ENCODE results near the gene MAP7D3.
"Not testable (repeated sequence)": the region's sequence is repeated elsewhere in the genome, so short reads cannot be mapped to it uniquely, and the experiment has no call there.

Gene MAP7D3, protein sequence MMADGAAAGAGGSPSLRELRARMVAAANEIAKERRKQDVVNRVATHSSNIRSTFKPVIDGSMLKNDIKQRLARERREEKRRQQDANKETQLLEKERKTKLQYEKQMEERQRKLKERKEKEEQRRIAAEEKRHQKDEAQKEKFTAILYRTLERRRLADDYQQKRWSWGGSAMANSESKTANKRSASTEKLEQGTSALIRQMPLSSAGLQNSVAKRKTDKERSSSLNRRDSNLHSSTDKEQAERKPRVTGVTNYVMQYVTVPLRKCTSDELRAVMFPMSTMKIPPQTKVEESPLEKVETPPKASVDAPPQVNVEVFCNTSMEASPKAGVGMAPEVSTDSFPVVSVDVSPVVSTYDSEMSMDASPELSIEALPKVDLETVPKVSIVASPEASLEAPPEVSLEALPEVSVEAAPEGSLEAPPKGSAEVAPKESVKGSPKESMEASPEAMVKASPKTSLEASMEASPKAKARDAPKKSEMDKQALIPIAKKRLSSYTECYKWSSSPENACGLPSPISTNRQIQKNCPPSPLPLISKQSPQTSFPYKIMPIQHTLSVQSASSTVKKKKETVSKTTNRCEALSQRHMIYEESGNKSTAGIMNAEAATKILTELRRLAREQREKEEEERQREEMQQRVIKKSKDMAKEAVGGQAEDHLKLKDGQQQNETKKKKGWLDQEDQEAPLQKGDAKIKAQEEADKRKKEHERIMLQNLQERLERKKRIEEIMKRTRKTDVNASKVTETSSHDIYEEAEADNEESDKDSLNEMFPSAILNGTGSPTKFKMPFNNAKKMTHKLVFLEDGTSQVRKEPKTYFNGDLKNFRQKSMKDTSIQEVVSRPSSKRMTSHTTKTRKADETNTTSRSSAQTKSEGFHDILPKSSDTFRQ

DNA sequence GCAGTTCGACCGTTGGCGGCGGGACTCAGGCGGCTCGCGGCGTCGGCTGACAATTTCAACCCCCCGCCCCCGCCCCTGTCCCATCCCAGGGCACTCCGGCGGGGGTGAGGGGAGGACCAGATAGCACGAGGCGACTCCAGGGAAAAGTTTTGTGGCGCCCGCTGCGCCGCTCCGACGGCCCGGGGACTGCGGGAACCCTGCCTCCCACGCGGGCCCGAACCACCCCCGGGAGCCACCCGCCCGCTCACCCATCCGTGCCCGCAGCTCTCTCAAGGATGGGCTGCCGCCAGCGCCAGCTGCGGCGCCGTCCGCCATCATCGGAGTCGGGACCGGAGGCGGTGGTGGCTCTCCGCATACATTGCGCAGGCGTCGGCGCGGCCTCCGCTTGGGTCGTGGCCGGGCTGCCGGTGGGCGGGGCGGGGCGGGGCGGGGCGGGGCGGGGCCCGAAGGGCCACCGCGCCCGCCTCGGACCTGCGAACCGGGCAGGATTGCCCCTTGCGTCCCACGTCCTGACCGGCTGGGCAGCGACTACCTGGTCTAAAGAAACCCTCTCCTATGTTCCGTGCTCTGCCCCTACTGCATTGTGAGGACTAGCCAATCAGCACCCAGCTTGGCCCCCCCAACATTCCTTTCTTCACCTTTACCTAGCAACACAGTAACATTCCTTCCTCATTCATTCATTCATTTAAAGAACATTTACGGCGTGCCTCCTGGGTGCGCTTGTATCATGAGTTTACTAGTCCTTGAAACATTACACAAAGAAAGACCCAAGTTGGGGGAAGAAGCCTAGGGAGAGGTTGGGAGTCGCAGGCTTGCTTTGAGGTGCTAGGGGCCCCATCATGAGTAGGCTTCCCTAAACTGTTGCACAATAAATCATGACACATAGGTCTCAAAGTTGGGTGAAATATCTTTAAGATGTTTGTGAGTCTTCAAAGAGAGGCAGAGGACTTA, at the start of gene MAP7D3:
Gene MAP7D3, minus strand, starts transcription at position 360 of the 951 bp plus-strand sequence. Its CDS starts 42 bp downstream, at position 318.
- DNase-seq: peak; percentile 82

DNA sequence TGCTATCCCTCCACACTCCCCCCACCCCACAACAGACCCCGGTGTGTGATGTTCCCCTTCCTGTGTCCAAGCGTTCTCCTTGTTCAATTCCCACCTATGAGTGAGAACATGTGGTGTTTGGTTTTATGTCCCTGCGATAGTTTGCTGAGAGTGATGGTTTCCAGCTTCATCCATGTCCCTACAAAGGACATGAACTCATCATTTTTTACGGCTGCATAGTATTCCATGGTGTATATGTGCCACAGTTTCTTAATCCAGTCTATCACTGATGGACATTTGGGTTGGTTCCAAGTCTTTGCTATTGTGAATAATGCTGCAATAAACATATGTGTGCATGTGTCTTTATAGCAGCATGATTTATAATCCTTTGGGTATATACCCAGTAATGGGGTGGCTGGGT, 49.5 kb upstream of the MAP7D3 start, which contains the start of gene ADGRG4:
Gene ADGRG4, plus strand, starts transcription at position 243 of the 400 bp plus-strand sequence. CDS start 7,815 bp downstream, outside the sequence.
- not testable (repeated sequence) for DNase-seq

DNA sequence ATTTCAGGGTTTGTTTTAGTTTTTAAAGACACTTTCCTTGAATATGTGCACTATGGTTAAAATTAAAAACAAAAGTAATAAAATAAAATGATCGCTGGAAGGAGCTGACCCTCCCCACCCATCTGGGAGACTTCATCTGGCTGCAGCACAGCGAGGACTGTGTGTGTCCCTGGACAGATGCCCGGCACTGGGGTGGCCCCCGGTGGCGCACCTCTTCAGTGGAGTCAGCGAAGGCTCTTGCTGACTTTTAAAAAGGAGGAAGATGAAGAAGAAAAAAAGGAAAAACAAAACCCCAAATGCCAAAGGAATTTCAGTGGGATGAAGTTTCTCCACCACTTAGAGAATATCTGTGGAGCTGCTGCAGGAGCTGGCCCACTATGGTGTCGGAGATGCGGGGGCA, 44.2 kb upstream of the MAP7D3 start:
- no peak for DNase-seq

DNA sequence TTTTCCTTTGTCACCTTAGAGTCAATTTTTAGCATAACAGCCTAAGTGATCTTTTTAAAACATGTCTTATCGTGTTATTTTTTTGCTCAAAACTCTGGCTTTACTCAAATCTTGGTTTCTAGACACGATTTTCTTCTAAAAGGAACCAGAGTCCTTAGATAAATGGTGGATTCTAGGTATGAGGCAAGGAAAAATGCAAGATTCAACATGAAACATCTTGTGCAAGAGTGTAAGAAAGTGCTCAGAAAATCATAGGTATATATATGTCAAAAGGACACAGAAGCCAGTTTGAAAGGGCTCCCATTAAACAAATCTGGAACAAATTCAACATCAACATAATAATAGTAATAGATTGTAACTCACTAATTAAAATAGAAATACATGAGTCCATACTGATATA, 41.5 kb upstream of the MAP7D3 start:
- DNase-seq: no peak

DNA sequence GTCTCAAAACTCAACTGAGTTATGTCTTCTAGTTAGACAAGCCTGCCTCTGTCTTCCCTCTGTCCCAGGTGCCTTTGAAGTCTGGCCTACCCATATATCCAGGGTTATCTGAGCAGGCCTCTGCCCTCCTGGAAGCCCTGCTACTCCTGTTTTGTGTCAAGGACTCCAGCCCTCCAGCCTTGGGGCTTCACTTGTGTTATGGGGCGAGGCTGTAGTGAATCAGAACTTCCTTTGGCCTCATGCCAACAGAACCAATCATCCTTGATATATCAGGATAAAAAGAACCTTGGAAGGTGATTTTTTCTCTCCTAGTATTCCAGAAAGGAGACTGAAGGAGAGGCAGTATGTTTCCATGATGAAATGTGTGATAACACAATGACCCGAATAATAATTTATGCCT, 40.6 kb upstream of the MAP7D3 start:
- DNase-seq: no peak

DNA sequence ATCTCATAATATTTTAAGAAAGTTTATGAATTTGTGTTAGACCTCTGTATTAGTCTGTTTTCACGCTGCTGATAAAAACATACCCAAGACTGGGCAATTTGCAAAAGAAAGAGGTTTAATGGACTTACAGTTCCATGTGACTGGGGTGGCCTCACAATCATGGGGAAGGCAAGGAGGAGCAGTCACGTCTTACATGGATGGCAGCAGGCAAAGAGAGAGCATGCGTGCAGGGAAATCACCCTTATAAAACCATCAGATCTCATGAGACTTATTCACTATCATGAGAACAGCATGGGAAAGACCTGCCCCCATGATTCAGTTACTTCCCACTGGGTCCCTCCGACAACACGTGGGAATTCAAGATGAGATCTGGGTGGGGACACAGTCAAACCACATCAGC, 35.2 kb upstream of the MAP7D3 start:
- not testable (repeated sequence) for DNase-seq

DNA sequence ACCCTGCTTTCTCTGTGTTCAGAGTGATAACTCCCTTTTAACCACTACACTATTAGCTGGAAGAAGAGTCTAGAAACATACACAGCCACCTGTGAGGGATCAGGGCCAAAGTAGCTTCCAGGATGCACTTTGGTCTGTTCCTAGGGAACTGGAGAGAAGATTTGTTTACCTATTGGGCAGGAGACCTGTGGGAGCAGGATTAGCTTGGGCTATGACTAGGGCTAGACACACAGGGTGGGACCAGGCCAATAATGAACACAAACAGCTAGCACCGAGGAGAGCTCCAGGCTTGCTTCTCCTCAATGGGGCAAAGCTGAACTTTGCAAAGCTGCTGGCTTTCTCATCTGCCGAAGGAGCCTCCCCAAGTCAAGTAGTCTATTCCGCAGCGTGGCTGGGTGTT, 24.4 kb upstream of the MAP7D3 start:
- DNase-seq: peak; percentile 10

DNA sequence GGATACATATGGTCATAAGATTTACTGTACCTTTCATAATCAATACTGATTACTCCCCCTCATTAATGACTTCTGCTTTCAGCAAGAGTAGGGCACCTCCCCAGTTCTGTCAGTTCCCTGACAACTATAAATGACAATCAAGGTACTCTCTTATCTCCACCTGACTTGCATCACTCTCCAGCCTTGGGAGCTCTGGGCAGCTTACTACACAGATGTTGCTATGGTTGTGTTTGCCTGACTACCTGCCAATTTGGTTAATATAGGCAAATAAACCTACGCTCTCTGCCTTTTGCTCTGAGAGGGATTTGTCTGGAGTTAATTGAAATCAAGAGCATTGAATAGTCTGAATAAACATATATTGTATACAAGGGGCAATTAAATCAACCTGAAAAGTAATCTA, 22.8 kb upstream of the MAP7D3 start:
- peak; percentile 11 for DNase-seq

DNA sequence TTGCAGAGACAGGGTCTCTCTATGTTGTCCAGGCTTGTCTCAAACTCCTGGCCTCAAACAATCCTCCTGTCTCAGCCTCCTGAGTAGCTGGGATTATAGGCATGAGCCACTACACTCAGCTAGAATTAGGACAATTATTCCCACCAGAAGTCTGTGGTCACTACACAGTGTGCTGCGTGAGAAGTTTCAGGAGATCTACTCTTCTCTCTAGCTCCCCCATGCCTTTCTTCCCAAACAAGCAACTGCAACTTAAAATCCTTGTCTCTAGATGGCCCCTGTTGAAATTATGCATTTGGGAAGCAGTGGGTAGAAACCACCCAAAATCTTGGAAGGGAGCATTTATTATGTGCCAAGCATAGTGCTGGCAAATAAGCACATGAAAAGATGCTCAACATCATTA, 21.1 kb upstream of the MAP7D3 start:
- DNase-seq: no peak

DNA sequence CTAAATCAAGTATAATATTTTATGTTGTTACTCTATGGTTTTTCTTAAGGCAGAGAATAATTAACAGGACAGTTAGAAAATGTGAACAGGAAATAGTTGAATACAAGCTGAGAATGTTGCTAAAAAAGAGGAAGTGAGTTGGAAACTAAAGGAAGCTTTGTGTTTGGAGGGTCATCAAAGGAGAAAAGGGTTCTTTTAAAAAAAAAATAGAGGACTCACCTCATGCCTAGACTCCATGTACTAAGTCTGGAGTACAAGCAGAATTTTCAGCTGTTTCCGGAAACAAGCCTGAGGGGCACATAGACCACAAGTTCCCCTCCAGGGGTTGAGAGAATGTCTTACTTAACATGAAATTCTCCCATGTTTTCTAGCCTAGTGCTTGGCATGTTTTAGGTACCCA, 20.1 kb upstream of the MAP7D3 start:
- no peak for DNase-seq

DNA sequence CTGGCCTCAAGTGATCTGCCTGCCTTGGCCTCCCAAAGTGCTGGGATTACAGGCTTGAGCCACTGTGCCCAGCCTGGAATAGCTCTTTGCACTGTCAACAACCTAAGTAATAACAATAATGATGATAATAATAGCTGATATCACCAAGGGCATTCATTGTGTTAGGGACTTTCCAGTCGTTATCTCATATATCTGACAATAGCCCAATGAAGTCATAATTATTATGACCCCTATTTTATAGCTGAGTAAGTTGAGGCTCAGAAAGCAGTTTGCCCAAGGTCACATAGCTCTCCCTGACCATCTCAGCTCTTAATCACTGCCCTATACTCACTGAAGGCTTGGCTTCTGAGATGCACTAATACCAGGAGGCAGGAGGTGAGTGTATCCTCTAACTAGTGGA, 18.7 kb upstream of the MAP7D3 start:
- DNase-seq: no peak

DNA sequence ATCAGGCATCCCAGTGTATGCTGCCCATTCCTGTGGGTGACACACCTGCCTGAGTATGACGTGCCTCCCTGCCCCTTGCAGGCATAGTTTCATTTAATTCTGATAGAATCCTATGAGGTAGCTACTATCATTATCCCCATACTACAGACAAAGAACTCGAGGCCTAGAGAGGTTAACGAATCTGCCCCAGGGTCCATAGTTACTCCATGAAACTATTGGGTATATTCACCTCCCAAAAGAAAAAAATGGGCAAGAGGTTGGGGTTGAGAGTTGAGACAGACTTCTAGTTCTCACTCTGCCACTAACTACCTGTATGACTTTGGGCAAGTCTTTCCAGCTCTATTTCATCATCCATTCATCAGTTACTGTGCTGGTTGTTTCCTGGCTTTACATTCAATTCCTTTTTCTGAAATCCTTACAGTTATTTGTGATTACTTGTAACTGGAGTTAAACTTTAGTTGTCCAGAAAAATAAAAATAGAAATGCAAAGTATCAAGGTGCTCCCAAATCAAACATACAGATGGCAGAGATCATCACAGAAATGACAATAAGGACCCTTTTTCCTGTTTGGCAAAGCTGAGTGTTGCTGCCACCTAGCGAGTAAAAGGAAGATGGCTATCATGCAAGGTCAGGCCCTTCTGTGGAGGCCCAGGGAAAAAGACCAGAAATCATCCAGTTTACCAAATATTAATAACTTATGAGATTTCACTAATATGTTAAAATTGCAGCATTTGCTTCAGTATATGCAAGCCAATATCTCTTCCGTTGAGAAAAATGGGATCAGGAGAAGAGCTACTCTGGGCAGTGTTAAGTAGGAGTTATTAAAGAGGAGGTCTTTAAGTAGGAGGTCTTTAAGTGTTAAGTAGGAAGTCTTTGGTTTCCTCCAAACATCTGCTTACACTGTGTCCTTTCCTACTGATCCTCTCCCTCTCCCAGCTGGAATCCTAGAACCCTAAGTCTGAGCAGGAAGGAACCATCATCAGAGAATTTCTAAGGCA, 17.1 kb upstream of the MAP7D3 start:
- DNase-seq: peak; percentile 67

DNA sequence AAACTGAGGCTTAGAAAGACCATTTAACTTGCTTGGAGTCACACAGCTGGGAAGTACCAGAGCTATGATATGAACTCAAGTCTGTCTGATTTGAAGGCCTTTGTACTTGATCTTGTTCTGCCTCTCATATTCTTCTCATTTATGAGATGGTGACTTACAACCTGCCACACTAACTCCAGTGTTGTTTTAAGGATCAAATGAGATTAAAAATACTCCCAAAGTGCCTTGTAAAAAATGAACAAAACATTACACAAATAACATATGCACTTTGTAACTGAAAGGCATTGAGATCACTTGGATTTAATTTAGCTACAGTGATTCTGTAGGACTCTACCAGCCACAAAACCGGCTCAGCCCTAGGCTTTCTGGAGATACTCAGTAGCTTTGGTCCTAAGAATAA, 15.6 kb upstream of the MAP7D3 start:
- no peak for DNase-seq

DNA sequence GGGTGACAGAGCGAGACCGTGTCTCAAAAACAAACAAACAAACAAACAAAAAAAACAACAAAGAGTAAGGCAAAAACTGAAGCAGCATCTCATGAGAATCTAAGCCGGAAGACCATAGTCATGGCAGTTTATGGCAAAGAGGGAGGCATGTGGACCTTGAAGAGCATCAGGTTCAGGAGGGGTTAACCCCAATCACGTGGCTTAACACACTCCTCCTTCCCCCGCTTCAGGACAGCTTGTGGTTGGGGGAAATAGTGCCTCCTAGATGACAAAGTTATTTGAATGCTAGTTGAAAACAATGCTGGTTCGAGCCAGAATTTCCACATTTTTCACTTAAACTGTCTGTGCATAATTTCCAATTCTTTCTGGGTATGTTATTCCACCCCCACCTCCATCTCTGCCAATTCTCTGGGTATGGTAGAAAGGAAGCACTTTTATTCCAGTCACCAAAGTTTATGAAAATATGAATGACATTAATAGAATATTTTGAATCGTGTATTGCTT, 11.7 kb upstream of the MAP7D3 start:
- no peak for DNase-seq

DNA sequence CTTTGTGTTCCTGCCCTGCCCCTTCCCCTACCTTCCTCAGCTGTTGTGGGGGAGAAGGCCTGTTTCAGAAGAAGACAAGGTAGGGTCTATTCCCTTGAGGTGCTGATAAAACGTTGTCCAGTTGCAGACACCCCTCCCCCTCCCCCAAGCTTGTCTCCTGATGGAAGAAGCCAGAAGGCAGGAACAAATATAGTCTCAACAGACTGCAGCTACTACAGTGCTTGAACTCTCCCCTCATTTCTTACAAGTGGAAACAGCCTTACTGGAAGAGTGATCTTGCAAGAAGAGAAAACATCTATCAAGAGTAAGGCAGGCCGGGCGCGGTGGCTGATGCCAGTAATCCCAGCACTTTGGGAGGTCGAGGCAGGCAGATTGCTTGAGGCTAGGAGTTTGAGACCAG, 11.0 kb upstream of the MAP7D3 start:
- no peak for DNase-seq

DNA sequence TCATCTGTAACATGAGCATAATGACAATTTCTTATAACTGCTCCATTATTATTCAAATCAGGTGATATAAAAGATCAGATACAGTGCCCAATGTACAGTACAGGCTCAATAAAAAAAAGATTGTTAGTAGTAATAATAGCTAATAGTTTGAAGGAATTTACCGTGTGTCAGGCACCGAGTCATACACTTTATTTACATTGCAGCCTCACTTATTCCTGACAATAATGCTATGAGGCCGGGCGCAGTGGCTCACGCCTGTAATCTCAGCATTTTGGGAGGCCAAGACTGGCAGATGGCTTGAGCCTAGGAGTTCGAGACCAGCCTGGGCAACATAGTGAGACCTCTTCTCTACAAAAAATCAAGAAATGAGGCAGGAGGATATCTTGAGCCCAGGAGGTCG, 10.1 kb upstream of the MAP7D3 start:
- no peak for DNase-seq

DNA sequence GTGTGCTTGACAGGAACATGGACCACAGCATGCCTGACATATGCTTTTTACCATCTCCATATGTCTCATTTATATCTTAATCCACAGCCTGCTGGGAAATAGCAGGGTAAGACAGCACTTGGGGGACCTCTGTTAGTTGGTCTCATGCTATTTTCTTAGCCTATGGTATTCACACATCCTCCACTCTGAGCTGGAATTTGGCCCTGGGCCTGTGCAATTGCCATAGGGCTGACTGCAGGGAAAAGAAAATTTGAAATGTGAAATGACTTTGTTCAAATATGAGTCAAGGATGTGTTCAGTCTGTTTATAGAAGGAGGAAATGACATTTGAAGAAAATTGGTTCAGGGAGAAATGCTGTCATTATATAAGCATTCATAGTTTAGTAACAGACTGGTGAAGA, 9.6 kb upstream of the MAP7D3 start:
- no peak for DNase-seq

DNA sequence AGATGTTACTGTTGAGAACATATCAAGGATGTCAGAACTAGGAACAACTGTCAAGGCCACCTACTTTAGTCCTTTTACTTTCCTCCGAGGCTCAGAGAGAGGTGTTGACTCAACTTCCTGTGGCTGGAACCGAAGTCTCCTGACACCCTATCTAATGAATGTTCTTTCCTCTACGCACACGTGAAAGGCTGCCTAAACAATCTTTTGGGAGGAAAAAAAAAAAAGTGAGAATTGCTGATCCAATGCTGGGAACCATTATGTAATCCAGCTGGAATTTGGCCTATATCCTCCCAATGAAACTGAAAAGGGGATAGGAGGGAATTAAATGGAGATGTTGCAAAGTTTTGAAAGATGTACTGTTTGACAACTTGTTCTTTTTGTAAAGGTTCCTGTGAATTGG, 8.3 kb upstream of the MAP7D3 start:
- no peak for DNase-seq

DNA sequence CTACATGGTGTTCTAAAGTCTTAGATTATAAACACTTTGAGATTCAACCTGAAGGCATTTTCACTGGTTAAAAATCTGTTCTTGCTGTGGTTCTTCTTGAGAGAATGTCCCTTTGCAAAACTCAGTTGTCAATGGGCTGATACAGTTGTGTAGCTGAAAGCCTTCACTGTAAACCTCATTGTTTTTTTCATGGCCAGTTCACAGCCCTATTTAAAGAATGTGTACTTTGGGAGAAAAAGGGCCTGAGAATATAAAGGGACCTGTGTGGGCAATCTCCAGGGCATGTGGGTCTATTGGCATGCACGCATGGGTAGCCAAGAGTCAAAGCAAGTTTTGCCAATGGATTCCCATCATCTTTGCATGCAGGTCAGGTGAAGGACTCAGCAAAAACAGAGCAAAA, 7.8 kb upstream of the MAP7D3 start:
- no peak for DNase-seq

DNA sequence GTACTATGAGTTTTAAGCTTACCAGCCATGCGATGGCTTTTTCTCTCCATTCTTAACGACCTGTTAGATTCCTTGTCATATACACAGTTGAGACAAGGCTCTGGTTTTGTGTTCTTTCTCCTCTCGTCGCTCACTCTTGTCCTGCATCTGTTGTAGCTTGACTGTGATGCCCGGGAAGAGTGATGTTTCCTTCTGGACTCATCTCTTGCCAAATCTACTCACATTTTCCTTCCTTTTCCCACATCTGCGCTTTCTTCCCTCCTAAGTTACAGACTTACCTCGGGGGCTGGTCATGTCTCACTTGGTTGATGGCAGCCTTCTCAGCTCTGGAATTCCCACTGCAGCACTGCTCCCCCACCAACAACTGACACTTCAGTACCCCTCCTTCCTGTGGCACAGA, 4.8 kb upstream of the MAP7D3 start:
- DNase-seq: no peak

DNA sequence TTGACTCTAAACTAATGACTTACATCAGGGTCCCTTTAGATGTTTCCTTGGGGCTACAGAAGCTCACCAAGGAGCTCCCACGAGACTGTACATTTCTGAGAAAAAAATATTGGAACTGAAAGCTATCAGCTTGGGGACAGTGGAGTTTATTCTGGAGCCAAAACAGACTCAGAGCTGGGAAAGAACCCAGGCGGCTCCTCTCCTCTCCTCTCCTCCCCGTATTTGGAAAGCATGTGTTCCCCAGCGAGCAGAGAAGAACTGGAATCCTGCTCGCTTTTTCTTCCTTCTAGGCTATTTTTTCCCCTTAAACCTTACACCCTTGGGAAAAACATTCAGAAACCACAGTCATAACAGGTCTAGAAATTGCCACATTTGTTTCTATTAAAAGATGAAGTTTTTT, 4.3 kb upstream of the MAP7D3 start:
- DNase-seq: no peak
